Caco-2 (cell line): ENCODE measurements around the gene AXL. TPM values are rescaled to one million over a fixed set of nuclear protein-coding genes. Genes with fewer than 3 reads are reported as not detected.

Experiments used
- BruUV-seq: library from RNA; stranded (reverse); fragments of 400-500 nt; replicated peaks from 2 replicates; lab custom pipeline; 2021; lab: Mats Ljungman, UMichigan
- CTCF ChIA-PET: fragments of 300-600 bp; sonication (Branson Sonifier 250); formaldehyde crosslinking; loops from one replicate; lab custom pipeline; 2022; ENCODE audit warnings: antibody characterized with exemption; lab: Charles Lee
- POLR2A ChIA-PET: fragments of 300-600 bp; sonication (Branson Sonifier 250); formaldehyde crosslinking; loops from one replicate; lab custom pipeline; 2022; ENCODE audit warnings: antibody characterized with exemption; lab: Charles Lee
- DNase-seq, 2 experiments: peaks; one replicate each; pipeline versions ENCODE4 v3.0.0 to v3.0.0-alpha.2; 2020 to 2022
- H3K27me3 ChIP-seq: replicated peaks from 2 replicates; pipeline ENCODE4 v1.6.0; 2011; ENCODE audit warnings: low read length; ENCODE audit not compliant: control insufficient read depth, insufficient read depth
- H3K36me3 ChIP-seq: 2 replicates; pipeline ENCODE4 v1.5.1; 2011; ENCODE audit warnings: low read length; ENCODE audit not compliant: control insufficient read depth, insufficient read depth
- H3K4me1 ChIP-seq: fragments of 250-450 bp; sonication (Bioruptor Pico); 2 replicates; pipeline ENCODE4 v1.5.1; 2020; ENCODE audit warnings: mild to moderate bottlenecking
- H3K4me3 ChIP-seq: 2 replicates; pipeline ENCODE4 v1.5.1; 2011; ENCODE audit warnings: low read depth, mild to moderate bottlenecking, control low read depth, low read length
- H3K9me3 ChIP-seq: fragments of 250-450 bp; sonication (Bioruptor Pico); 2 replicates; pipeline ENCODE4 v1.5.1; 2020; ENCODE audit warnings: mild to moderate bottlenecking, moderate library complexity
- H3K27ac Mint-ChIP-seq: one replicate; pipeline ENCODE4 v1.8.0; 2022; ENCODE audit warnings: mixed read lengths; ENCODE audit not compliant: unreplicated experiment
- H3K27me3 Mint-ChIP-seq: one replicate; pipeline ENCODE4 v1.8.0; 2022; ENCODE audit warnings: mixed read lengths; ENCODE audit not compliant: insufficient read depth, unreplicated experiment
- H3K36me3 Mint-ChIP-seq: one replicate; pipeline ENCODE4 v1.8.0; 2022; ENCODE audit warnings: mild to moderate bottlenecking, mixed read lengths; ENCODE audit not compliant: insufficient read depth, unreplicated experiment
- H3K4me1 Mint-ChIP-seq: one replicate; pipeline ENCODE4 v1.8.0; 2022; ENCODE audit warnings: low read depth, mixed read lengths; ENCODE audit not compliant: unreplicated experiment
- H3K4me3 Mint-ChIP-seq: one replicate; pipeline ENCODE4 v1.8.0; 2022; ENCODE audit warnings: mild to moderate bottlenecking, moderate library complexity, mixed read lengths; ENCODE audit not compliant: unreplicated experiment
- H3K9me3 Mint-ChIP-seq: one replicate; pipeline ENCODE4 v1.8.0; 2022; ENCODE audit warnings: mixed read lengths; ENCODE audit not compliant: unreplicated experiment
- CTCF ChIP-seq, 2 experiments: fragments of 200-600 bp in 1 of 2; IDR thresholded peaks; 1 replicate in 1 of 2; 2 replicates in 1 of 2; pipeline versions ENCODE4 v1.5.1 to v1.8.0; 2011 to 2022; ENCODE audit warnings: antibody characterized with exemption in 1 of 2, control low read depth in 1 of 2, inconsistent platforms in 1 of 2, low read depth in 1 of 2, low read length in 1 of 2, mild to moderate bottlenecking in 1 of 2, moderate library complexity in 1 of 2; ENCODE audit not compliant: insufficient read depth in 1 of 2, severe bottlenecking in 1 of 2, unreplicated experiment in 1 of 2
- intact Hi-C: fragments of 100-400 bp; cut with micrococcal nuclease; formaldehyde crosslinking; loops from one replicate; pipeline ENCODE4 v1.10.0; 2022; ENCODE audit not compliant: unreplicated experiment
- total RNA-seq: library from RNA; stranded (reverse); gene quantifications from 2 replicates; pipeline ENCODE4 v1.2.3, GENCODE V29; 2022

The AXL gene
- total RNA-seq, 1 experiment from 2014 or later: 1.2 TPM

- Histone ChIP-seq H3K9me3 (no peaks in the 10 kb centered on the region), H3K4me1 (peaks cover 8% of the 10 kb centered on the region), H3K4me3 (no peak overlapping the region), H3K27me3 (no peaks in the 10 kb centered on the region), H3K36me3 (no peaks in the 10 kb centered on the region)
- no peaks in the 10 kb centered on the region for H3K9me3 Mint-ChIP-seq
- TF ChIP-seq CTCF (IDR thresholded peaks at IDR 0.05; ENCODE audit: insufficient read depth in 1 of 2, low read depth in 1 of 2, low read length in 1 of 2, severe bottlenecking in 1 of 2, unreplicated experiment in 1 of 2): no peak
- no TSS peak for BruUV-seq
- POLR2A ChIA-PET: no interaction called here
- H3K4me3 Mint-ChIP-seq: no peak overlapping the region
- H3K27me3 Mint-ChIP-seq: no peaks in the 10 kb centered on the region
- no peak for DNase-seq
- H3K36me3 Mint-ChIP-seq: peaks cover 2% of the 10 kb centered on the region
- CTCF ChIA-PET: interaction anchor here (0.7 kb wide), 1 partner anchor 34 kb away, joined by 3 read pairs; no protein-coding TSS in a partner anchor
- H3K27ac Mint-ChIP-seq: no peak overlapping the region
- intact Hi-C loops: no loop called here
- H3K4me1 Mint-ChIP-seq: peaks cover 20% of the 10 kb centered on the region
Measured at GRCh38 chr19:41186971-41187883, 31.8 kb upstream of the AXL start.

- Mint-ChIP-seq H3K36me3 (peaks cover 9% of the 10 kb centered on the region), H3K9me3 (no peaks in the 10 kb centered on the region), H3K4me1 (peaks cover 24% of the 10 kb centered on the region), H3K4me3 (no peak overlapping the region), H3K27me3 (no peaks in the 10 kb centered on the region), H3K27ac (no peak overlapping the region)
- Histone ChIP-seq H3K4me3 (no peak overlapping the region), H3K4me1 (peaks cover 9% of the 10 kb centered on the region), H3K27me3 (no peaks in the 10 kb centered on the region), H3K36me3 (no peaks in the 10 kb centered on the region), H3K9me3 (no peaks in the 10 kb centered on the region)
- no TSS peak for BruUV-seq
- TF ChIP-seq CTCF (IDR thresholded peaks at IDR 0.05; ENCODE audit: insufficient read depth in 1 of 2, low read depth in 1 of 2, low read length in 1 of 2, severe bottlenecking in 1 of 2, unreplicated experiment in 1 of 2): no peak
- intact Hi-C loops: no loop called here
- ChIA-PET CTCF (interaction anchor here (0.7 kb wide), 1 partner anchor 34 kb away, joined by 3 read pairs; no protein-coding TSS in a partner anchor), POLR2A (no interaction called here)
- DNase-seq: no peak
Measured at GRCh38 chr19:41187884-41188279, 31.1 kb upstream of the AXL start.

GRCh38 chr19:41189425-41190065 lies 29.5 kb upstream of the AXL start:
- DNase-seq: no peak
- Mint-ChIP-seq H3K4me3 (no peak overlapping the region), H3K27ac (peak overlapping the region; percentile 24), H3K9me3 (no peaks in the 10 kb centered on the region), H3K27me3 (no peaks in the 10 kb centered on the region), H3K4me1 (peaks cover 21% of the 10 kb centered on the region), H3K36me3 (peaks cover 9% of the 10 kb centered on the region)
- peaks cover 1% of the 10 kb centered on the region for H3K36me3 ChIP-seq
- no peak overlapping the region for H3K4me3 ChIP-seq
- CTCF ChIA-PET: no interaction called here
- POLR2A ChIA-PET: no interaction called here
- intact Hi-C loops: no loop called here
- no peaks in the 10 kb centered on the region for H3K9me3 ChIP-seq
- TF ChIP-seq CTCF (IDR thresholded peaks at IDR 0.05; ENCODE audit: insufficient read depth in 1 of 2, low read depth in 1 of 2, low read length in 1 of 2, severe bottlenecking in 1 of 2, unreplicated experiment in 1 of 2): no peak
- BruUV-seq: no TSS peak
- H3K4me1 ChIP-seq: peaks cover 19% of the 10 kb centered on the region
- no peaks in the 10 kb centered on the region for H3K27me3 ChIP-seq
